ENCODE measurements around the gene SMIM23.

SMIM23 gene

GRCh38 chr5:171785517-171785916 lies at the start of gene SMIM23:
Gene SMIM23 (plus strand): TSS chr5:171785817. CDS start chr5:171785872, 55 bp downstream.
- DNase-seq (ENCODE audit: low spot score) = no peak

- DNase-seq (ENCODE audit: low spot score) = no peak
Observed at GRCh38 chr5:171736976-171737891, 48.4 kb upstream of the SMIM23 start.

- no peak for DNase-seq (ENCODE audit: low spot score)
Observed at GRCh38 chr5:171738501-171738900, 47.1 kb upstream of the SMIM23 start.

GRCh38 chr5:171739271-171739670 lies 46.3 kb upstream of the SMIM23 start:
- no peak for DNase-seq (ENCODE audit: low spot score)

- no peak for DNase-seq (ENCODE audit: low spot score)
Observed at GRCh38 chr5:171743436-171744076, 42.1 kb upstream of the SMIM23 start.

- DNase-seq (ENCODE audit: low spot score) = no peak
Observed at GRCh38 chr5:171744264-171744663, 41.4 kb upstream of the SMIM23 start.

- DNase-seq (ENCODE audit: low spot score) = no peak
Observed at GRCh38 chr5:171744882-171745281, 40.7 kb upstream of the SMIM23 start.

- DNase-seq (ENCODE audit: low spot score) = no peak
Observed at GRCh38 chr5:171745602-171746001, 40.0 kb upstream of the SMIM23 start.

GRCh38 chr5:171747061-171747859 lies 38.4 kb upstream of the SMIM23 start:
- no peak for DNase-seq (ENCODE audit: low spot score)

GRCh38 chr5:171748720-171749119 lies 36.9 kb upstream of the SMIM23 start:
- no peak for DNase-seq (ENCODE audit: low spot score)

- DNase-seq (ENCODE audit: low spot score) = no peak
Observed at GRCh38 chr5:171749365-171749764, 36.3 kb upstream of the SMIM23 start.

- DNase-seq (ENCODE audit: low spot score) = no peak
Observed at GRCh38 chr5:171750311-171750788, 35.3 kb upstream of the SMIM23 start.

GRCh38 chr5:171755354-171755821 lies 30.2 kb upstream of the SMIM23 start:
- no peak for DNase-seq (ENCODE audit: low spot score)

GRCh38 chr5:171757853-171758535 lies 27.6 kb upstream of the SMIM23 start:
- DNase-seq (ENCODE audit: low spot score) = no peak

GRCh38 chr5:171759777-171760176 lies 25.8 kb upstream of the SMIM23 start:
- DNase-seq (ENCODE audit: low spot score) = no peak

GRCh38 chr5:171762021-171762608 lies 23.5 kb upstream of the SMIM23 start:
- no peak for DNase-seq (ENCODE audit: low spot score)

- DNase-seq (ENCODE audit: low spot score) = no peak
Observed at GRCh38 chr5:171762903-171763302, 22.7 kb upstream of the SMIM23 start.

GRCh38 chr5:171764265-171764664 lies 21.4 kb upstream of the SMIM23 start:
- no peak for DNase-seq (ENCODE audit: low spot score)

GRCh38 chr5:171766875-171767274 lies 18.7 kb upstream of the SMIM23 start:
- DNase-seq (ENCODE audit: low spot score) = no peak

GRCh38 chr5:171770153-171770552 lies 15.5 kb upstream of the SMIM23 start:
- no peak for DNase-seq (ENCODE audit: low spot score)

- no peak for DNase-seq (ENCODE audit: low spot score)
Observed at GRCh38 chr5:171771856-171772255, 13.8 kb upstream of the SMIM23 start.

Data from COLO829 (cell line).